ENCODE data around the gene DR1.
"Not testable (repeated sequence)": the region's sequence is repeated elsewhere in the genome, so short reads cannot be mapped to it uniquely, and the experiment has no call there.

Gene DR1

DNA sequence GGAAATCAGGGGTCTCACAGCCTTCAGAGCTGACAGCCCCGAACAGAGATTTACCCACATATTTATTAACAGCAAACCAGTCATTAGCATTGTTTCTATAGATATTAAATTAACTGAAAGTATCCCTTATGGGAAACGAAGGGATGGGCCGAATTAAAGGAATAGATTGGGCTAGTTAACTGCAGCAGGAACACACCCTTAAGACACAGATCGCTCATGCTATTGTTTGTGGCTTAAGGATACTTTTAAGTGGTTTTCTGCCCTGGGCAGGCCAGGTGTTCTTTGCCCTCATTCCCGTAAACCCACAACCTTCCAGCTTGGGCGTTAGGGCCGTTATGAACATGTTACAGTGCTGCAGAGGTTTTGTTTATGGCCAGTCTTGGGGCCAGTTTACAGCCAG, 40.6 kb downstream of the DR1 start:
- not testable (repeated sequence) for DNase-seq (ENCODE audit: low read depth in 2 of 2)

DNA sequence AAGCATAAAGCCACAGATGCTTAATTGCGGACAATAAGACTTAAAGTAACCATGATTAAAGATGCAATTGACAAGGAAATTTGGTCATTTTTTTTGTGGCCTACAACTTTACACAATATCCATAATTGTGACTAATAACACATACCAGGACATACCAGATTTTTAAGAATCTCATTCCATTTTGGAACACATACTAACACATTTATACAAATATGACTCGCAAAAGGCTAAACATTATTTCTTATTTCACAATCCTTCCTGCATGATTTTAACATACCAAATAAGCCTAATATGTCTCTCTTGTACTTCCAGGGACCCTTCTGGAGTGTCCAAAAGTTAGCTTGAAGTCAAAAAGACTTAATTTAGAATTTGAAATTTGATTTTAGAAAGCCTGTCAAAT, 48.8 kb downstream of the DR1 start:
- DNase-seq (ENCODE audit: low read depth in 2 of 2), result no peak

DNA sequence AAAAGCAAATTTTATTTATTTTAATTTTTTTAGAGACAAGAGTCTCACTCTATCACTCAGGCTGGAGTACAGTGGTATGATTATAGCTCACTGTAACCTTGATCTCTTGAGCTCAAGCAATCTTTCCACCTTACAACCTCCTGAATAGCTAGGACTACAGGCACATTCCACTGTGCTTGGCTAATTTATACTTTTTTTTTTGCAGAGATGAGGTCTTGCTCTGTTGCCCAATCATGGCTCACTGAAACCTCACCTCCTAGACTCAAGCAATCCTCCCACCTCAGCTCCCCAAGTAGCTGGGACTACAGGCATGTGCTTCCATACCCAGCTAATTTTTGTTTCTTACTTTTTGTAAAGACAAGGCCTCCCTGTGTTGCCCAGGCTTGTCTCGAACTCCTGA, 49.5 kb downstream of the DR1 start:
- DNase-seq (ENCODE audit: low read depth in 2 of 2), result no peak

DNA sequence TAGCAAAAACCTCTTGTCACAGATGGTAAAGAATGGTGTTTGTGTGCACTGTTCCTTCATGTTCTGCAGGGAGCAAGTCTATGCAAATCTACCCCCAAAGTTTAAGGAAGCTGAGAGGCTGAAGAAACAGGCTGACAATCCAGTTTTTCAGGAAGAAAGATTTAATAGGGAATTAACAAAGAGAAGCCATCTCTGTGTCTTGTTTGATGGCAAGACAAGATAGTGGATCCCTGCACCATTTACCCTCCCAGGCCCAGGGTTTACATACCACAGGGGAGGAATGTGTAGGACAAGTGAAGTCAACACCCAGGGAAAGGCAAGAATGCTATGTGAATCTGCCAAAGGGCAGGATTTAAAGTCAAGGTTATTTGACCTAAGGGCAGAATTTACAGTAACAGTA, 54.1 kb downstream of the DR1 start:
- DNase-seq (ENCODE audit: low read depth in 2 of 2), result no peak

DNA sequence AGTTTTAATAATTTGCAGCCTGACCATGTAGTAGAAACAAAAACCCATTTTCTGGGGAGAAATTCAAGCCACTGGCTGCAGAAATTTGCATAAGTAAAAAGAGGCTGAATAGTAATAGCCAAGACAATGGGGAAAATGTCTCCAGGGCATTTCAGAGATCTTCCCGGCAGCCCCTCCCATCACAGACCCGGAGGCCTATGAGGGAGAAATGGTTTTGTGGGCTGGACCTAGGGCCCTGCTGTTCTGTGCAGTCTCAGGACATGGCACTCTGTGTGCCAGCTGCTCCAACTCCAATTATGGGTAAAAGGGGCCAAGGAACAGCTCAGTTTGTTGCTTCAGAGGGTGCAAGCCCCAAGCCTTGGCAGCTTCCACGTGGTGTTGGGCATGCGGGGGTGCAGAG, 62.5 kb downstream of the DR1 start:
- DNase-seq (ENCODE audit: low read depth in 2 of 2), result no peak

DNA sequence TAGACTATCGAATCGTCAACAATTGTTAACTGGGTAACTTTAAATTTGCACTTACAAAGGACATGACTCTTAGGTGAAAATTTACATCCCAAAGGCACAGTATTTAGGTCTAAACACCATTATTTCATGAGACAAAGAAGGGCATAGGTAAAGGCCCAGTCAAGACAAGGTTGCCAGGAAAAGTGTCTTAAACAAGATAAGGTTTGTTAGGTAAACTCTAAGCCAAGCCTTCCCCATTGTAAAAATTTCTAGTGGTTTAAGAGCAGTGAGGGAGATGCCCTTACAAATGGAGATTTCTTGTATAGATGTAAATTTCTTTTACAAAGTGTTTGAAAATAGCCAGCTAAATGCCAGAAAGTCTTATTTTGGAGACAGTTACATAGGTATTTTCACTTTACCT, 65.3 kb downstream of the DR1 start:
- no peak for DNase-seq (ENCODE audit: low read depth in 2 of 2)

DNA sequence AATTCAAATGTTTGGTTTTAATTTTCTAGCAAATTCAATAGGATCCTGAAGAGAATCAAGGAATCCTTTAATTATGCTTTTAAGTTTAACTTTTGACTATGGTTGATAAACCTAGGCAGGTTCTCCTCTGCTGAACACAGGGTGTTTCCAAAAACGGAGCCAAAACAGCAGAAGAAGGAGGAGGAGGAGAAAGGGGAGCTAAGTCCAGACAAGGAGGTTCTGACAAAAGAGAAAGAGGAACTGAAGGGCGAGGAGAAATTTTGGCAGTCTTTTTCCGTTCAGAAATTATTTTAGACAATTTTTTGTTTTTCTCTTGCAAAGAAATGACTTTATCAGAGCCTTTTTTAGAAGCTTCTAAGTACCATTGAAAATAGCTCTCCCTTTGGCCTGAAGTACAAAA, 69.0 kb downstream of the DR1 start:
- no peak for DNase-seq (ENCODE audit: low read depth in 2 of 2)

DNA sequence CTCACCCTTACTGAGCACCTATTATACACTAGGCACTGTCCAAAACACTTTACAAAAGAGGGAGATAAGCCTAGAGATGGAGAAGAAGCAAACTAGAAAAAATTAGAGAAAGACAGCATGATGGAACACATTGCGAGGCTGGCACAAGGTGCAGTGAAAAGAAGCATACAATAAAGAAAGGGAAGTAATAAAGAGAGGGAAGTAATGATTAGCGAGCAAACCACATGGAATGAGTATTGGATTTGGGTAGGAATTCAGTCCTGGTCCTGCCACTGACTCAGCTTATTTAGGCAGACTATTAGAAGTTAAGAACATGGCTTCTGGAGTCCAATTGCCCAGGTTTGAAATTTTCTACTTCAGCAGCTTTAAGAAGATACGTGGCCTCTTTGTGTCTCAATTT, 69.6 kb downstream of the DR1 start:
- no peak for DNase-seq (ENCODE audit: low read depth in 2 of 2)

DNA sequence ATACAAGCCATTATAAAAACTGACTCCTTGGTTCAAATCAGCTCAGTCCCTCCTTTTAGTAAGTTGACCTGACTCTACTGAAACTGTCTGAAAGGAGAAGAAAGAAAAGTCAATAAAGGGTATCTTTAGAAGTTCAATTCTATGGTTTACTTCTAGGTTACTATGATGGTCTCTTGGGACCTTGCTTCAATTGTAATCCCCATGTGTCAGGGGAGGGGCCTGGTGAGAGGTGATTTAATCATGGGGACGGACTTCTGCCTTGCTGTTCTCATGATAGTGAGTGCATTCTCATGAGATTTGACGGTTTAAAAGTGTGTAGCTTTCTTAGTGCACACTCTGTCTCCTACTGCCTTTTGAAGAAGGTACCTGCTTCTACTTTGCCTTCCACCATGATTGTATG, 70.5 kb downstream of the DR1 start:
- DNase-seq (ENCODE audit: low read depth in 2 of 2), result no peak
